ENCODE measurements around the gene DENND6B.

DNA sequence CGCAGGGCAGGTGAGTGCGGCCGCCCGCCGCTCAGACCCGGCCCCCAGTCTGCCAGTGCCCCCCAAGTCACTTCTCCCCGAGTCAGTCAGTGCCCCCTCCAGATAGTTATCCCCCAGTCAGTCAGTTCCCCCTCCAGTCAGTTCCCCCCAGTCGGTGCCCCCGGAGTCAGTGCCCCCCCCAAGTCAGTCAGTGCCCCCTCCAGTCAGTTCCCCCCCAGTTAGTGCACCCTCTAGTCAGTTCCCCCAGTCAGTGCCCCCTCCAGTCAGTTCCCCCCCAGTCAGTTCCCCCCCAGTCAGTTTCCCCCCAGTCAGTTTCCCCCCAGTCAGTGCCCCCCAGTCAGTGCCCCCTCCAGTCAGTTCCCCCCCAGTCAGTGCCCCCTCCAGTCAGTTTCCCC, 16.7 kb upstream of the DENND6B start:
- no peak for TF ChIP-seq CTCF (conservative IDR thresholded peaks at IDR 0.05)
- TF ChIP-seq ZFX (IDR thresholded peaks at IDR 0.05) = no peak

All from C4-2B (cell line).